Adrenal gland (tissue), 5 donors: ENCODE data around the gene RSRC1.

Experiments used
- POLR2A ChIP-seq, 2 donors: fragments of 450-650 bp; IDR thresholded peaks; one replicate each; pipeline ENCODE4 v1.6.1; 2017; ENCODE audit warnings: antibody characterized with exemption in 2 of 2, mild to moderate bottlenecking in 2 of 2, moderate library complexity in 1 of 2
- TF ChIP-seq, protein P1 (sequence below), 6 experiments: fragments of 450-650 bp in 4 of 6; fragments of 200-600 bp in 2 of 6; sonication (generic) in 1 of 6; IDR thresholded peaks; 1 replicate in 5 of 6; 2 replicates in 1 of 6; pipeline versions ENCODE4 v1.5.1 to v1.8.0; 2016 to 2021; ENCODE audit warnings: antibody characterized with exemption in 6 of 6, mild to moderate bottlenecking in 2 of 6, moderate library complexity in 1 of 6
- donor health status: DM: no; HTN: no; CAD: no.

DNA sequence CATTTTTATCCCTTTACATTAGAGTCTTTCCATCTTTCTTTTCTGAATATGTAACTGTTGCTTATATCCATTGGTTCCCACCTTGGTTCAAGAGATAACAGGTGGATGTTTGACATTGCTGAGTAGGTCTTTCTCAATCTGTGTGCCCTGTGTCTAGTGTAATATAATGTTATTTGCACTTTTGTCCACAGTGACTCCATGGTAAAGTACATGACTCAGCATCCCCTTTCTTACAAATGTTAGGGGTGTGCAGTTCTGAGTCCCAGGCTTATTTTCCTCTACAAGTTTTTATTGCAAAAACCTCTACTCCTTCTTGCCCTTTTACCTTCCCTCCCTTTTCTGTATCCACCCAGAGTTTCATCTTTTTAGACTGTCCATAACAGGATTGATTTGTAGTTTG lies 116.5 kb downstream of the RSRC1 start:
- TF ChIP-seq, protein P1, sequence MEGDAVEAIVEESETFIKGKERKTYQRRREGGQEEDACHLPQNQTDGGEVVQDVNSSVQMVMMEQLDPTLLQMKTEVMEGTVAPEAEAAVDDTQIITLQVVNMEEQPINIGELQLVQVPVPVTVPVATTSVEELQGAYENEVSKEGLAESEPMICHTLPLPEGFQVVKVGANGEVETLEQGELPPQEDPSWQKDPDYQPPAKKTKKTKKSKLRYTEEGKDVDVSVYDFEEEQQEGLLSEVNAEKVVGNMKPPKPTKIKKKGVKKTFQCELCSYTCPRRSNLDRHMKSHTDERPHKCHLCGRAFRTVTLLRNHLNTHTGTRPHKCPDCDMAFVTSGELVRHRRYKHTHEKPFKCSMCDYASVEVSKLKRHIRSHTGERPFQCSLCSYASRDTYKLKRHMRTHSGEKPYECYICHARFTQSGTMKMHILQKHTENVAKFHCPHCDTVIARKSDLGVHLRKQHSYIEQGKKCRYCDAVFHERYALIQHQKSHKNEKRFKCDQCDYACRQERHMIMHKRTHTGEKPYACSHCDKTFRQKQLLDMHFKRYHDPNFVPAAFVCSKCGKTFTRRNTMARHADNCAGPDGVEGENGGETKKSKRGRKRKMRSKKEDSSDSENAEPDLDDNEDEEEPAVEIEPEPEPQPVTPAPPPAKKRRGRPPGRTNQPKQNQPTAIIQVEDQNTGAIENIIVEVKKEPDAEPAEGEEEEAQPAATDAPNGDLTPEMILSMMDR (IDR thresholded peaks at IDR 0.05) = no peak
- TF ChIP-seq POLR2A (IDR thresholded peaks at IDR 0.05) = no peak
